Amniotic epithelial cell (primary cell): ENCODE results near the gene SHC1.
A peak's percentile ranks its signal among the peaks of the same experiment; 100 is the strongest.
"Not testable (repeated sequence)": the region's sequence is repeated elsewhere in the genome, so short reads cannot be mapped to it uniquely, and the experiment has no call there.

Experiments
- DNase-seq: peaks from one replicate; pipeline ENCODE4 v3.0.0-alpha.2; 2010; ENCODE audit warnings: low read depth

SHC1 gene

DNA sequence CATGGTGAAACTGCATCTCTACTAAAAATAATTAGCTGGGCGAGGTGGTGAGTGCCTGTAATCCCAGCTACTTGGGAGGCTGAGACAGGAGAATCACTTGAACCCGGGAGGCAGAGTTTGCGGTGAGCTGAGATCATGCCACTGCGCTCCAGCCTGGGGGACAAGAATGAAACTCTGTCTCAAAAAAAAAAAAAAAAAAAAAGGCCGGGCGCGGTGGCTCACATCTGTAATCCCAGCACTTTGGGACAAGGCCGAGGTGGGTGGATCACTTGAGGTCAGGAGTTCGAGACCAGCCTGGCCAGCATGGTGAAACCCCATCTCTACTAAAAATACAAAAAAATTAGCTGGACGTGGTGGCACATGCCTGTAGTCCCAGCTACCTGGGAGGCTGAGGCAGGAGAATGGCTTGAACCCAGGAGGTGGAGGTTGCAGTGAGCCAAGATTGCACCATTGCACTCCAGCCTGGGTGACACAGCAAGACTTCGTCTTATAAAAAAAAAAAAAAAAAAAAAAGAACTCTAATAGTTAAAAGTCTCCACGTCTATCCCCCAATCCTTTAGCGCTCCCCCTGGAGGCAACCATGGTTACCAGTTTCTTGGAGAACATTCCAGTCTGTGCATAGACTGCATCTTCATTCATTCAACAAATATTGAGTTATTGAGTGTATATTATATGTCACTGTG is 24.9 kb upstream of the SHC1 start:
- peak; percentile 86 for DNase-seq

DNA sequence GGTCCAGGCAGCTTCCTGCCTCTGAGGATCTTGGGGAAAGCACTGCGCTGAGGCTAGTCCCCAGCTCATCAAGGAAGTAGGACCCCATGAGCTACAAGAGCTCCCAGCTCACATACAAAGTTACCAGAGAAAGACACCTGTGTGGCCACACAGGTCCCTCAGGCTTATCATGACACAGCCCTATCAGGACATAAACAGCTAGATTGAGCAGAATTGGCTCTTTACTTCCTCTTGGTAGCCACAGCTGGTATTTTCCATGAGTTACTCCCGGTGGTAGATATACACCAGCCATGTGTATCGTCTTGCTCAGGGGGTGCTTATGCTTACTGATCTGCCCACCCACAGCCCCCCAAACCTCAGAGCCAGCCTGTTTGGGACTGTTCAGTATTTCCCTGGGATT is 24.0 kb upstream of the SHC1 start:
- no peak for DNase-seq

DNA sequence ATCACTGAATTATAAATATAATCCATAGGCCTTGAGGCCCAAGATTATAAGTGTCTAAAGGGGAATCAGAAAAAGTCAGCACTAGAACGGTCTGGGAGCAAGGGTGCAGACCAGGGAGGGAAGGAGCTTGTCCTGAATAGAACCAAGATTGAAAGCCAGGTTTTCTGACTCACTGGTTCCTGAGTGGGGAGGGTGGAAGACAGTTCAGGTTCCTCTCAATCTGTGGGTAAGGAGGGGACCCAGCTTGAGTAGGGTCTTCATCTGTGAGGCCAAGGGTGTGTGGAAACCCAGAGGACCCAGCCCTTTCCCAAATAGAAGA is 23.7 kb upstream of the SHC1 start:
- DNase-seq, result no peak

DNA sequence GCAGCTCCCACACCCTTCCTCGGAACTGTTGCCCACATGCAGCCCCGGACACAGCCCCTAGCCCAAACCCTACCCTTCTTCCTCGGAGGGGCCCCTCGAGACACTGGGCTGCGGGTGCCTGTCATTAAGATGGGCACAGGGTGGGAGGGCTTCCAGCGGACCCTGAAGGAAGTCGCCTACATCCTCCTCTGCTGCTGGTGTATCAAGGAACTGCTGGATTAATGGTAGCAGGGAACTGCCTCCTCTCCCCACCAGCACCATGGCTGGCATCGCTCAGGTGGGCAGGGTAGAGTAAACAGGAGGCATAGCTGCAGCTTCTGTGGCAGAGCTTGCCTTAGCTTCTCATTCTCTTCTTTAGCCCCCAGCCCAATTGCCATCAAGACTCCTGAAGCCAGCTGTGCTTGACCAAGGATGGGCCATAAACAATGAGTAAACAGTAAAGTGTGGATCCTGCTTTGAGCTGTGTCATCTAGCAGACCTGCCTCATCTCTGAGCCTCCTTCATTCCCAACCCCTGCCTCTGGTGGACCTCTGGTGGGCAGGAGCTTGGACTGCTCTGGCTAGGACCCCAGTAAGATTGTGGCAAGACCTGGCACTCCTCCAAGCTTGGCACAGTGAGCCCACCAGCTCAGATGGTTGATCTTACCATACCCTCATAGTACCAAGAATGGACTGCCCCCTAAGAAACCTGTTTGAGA is 23.2 kb upstream of the SHC1 start, which contains the start of gene LENEP:
TSS of gene LENEP (plus strand) at position 15 of the 697 bp plus-strand sequence. CDS start at position 37, 22 bp downstream.
- DNase-seq, result no peak

DNA sequence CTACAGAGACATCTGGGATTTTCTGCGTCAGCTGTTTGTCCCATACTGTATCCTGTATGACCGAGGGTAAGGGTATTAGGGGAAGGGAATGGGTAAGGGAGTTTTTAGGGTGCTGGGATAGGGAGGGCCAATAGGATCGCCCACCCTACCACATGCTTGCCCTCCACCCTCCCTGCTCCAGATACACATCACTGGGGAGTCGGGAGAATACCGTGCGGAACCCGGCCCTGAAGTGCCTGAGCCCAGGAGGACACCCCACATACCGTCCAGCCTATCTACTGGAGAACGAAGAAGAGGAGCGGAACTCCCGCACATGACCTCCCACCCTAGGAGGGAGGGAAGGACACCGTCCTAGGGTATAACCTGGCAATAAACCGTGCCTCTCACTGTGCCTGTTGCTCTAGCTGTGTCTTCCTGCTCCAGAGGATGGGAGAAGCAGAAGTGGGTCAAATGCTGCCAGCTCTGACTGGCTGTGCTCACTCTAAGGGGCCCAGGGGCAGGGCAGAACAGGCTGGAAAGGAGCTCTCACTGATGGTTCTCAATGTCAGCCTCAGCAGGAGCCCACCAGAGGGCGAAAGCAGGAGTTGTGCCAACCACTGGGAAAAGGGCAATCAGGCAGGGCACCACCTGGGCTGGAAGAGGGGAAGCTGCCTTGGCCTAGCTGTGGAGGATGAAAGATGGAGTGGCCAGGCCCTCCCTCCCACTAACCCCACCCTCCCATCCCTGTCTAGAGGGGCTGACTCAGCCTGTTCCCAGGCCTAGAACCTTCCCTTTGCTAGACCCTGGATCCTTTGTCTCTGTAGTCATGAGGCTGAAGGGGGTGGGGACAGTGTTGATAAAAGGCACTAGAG is 22.4 kb upstream of the SHC1 start:
- DNase-seq, result peak; percentile 87

DNA sequence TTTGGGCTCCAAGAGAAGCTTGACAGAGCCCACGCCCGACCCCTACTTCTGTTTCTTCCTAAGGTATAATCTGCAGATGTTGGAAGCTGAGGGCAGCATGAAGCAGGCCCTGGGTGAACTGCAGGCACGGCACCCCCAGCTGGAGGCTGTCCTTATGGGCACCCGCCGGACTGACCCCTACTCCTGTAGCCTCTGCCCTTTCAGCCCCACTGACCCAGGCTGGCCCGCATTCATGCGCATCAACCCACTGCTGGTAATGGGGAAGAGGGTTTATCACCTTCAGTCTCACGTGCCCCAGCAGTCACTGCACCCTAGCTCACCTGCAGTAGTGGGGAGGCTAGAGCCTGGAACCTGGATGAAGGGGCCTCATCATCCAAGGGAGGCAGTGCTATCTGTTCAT is 19.7 kb upstream of the SHC1 start:
- DNase-seq, result no peak

DNA sequence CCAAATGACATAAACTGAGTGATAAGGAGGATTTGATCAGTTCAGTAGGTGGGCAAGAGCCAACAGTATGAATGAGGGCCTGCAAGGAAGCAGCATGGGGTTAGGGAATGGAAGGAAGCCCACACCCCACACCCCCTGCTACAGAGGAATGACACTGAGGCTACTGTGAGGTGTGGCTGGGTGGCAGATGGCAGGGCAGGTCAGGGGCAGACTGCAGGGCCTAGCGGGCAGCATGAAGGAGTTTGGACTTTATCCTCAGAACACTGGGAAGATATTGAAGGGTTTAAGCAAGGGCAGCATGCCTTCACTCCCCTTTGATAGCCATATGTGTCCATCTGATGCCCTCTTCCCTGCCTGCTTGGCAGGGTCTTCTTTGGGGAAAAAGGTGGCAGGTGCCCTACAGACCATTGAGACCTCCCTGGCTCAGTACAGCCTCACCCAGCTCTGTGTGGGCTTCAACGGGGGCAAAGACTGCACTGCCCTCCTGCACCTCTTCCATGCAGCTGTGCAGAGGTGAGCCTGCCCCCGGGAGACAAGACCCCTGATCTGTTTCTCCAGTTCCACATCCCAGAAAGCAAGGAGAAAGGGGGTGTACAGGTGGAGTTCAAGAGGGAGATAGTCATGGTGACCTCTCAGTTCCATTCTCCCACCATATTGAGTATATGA is 18.8 kb upstream of the SHC1 start:
- no peak for DNase-seq

DNA sequence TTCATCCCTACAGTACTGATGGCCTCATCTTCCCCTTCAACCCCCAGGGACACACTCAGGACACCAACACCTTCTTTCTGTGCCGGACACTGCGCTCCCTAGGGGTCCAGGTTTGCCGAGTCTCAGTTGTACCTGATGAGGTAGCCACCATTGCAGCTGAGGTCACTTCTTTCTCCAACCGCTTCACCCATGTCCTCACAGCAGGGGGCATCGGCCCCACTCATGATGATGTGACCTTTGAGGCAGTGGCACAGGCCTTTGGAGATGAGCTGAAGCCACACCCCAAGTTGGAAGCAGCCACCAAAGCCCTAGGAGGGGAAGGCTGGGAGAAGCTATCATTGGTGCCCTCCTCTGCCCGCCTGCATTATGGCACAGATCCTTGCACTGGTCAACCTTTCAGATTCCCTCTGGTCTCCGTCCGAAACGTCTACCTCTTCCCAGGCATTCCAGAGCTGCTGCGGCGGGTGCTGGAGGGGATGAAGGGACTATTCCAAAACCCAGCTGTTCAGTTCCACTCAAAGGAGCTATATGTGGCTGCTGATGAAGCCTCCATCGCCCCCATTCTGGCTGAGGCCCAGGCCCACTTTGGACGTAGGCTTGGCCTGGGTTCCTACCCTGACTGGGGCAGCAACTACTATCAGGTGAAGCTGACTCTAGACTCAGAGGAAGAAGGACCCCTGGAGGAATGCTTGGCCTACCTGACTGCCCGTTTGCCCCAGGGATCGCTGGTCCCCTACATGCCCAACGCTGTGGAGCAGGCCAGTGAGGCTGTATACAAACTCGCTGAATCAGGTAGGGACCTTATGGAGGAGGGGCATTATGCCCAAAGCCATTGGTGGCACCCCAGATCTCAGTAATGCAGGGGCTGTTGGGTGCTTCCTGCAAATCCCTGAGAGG is 17.8 kb upstream of the SHC1 start:
- no peak for DNase-seq

DNA sequence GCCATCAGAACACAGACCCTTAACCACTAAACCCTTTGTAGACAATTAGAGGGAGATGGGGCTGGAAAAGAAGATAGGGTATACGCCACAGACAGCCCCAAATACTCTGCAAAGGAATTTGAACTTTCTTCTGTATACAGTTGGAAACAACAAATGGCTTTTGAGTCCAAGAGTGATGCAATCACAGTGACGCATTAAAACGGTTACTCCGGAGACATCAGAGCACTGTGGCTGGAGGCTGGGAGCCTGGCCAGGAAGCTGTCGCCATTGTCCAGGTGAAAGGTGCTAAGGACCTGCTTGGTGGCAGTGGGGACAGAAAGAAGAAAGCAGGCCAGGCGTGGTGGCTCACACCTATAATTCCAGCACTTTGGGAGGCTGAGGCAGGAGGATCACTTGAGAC is 16.8 kb upstream of the SHC1 start:
- peak; percentile 31 for DNase-seq

DNA sequence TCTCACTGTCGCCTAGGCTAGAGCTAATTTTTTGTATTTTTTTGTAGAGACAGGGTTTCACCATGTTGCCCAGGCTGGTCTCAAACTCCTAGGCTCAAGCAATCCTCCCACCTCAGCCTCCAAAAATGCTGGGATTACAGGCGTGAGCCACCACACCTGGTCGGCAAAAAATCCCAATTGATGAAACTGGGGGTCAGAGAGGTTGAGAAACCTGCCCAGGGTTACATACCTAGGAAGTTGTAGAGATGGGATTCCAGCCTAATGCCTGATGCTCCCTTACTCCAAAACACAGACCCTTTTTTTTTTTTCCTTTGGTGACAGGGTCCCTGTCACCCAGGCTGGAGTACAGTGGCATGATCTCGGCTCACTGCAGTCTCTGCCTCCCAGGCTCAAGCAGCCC is 16.2 kb upstream of the SHC1 start:
- DNase-seq, result not testable (repeated sequence)

DNA sequence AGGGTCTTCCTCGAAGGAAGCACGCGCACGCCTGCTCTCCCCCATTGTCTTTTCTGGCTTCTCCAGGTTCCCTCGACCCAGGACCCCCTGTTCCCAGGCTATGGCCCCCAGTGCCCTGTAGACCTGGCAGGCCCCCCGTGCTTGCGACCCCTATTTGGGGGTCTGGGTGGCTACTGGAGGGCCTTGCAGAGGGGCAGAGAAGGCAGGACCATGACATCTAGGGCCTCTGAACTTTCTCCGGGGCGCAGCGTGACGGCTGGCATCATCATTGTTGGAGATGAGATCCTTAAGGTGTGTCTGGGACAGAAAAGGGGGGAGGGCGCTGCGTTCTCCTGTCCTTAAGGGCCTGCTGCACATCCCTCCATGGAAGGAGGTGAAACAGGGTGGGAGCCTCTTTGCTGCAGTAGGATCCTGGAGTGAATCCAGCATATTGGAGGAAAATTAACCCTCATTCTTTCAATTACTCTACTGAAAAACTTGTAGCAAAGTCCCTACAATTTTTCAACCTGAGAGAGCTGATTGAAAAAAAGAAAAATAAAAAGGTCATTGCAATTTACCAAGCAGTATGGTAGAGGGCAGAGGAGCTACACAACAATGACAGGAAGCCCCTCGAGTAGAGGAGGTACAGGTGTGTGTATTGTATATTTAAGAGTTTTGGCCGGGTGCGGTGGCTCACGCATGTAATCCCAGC is 13.4 kb upstream of the SHC1 start:
- DNase-seq, result no peak

DNA sequence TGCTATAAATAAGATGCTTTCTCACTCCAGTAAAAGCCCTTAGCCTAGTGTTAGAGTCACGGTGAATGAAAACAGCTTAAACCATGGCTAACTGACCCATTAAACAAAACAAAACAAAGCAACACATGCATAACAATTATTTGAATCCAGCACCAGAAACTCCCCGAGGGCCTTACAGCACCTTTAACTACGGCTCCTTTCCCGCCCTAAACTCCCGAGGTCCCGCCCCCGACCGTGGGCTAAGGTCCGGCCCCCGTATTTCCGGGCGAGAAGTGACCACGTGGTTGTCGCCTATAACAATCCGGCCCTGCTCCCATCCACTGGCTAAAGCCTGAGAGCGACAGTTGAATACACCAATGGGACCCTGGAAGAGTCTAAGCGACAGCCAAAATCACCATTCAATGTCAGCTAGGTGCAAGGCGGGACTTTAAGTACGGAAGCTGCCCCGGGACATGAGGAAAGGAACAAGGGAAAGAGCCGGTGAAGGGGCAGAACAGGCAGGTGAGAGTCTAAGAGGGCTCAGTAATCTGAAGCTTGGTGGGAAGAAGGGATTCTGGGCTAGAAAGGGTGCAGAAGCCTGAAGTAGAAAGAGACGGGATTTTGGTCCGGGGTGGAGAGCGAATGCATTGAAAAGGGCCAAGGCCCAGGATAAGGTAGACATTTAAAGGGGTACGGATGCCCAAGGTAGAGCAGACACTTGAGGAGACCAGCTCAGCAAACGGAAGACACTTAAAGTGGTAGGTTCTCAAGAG is 12.5 kb upstream of the SHC1 start, which contains the start of gene FLAD1:
TSS of gene FLAD1 (plus strand) at position 448 of the 752 bp plus-strand sequence. CDS start 351 bp downstream, outside the sequence.
- peak; percentile 100 for DNase-seq

DNA sequence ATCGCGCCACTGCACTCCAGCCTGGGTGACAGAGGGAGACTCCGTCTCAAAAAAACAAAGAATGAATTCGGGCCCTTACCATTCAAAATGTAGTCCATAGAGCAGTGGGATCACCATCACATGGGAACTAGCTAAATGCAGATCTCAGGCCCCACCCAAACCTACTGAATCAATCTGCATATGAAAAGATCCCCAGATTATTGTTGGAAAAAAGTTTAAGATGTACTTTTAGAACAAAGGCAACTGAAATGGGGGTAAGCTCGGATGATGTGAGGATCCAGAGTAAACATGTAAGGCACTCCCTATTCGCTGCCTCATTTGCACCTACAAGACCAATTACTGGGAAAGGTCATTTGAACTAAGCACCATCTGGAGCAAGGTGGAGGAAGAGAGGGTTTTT is 11.8 kb upstream of the SHC1 start:
- DNase-seq, result no peak

DNA sequence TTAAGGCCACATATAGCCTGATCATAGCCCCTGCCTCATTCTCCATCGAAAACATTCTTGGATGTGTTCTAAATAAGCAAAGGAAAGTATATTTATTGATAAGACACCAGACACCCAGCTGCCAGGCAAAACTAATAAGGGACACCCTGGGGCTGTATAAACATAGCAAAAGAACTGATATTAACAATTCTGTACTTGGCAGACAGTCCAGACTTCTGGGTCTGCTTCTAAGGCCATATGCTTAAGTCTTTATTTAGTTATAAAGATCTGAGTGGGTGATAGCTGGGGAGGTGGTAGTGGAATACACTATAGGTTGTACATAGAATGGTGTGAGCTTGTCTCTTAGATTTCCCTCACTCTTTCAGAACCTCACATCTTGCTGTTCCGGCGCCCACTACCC is 7.8 kb upstream of the SHC1 start:
- DNase-seq, result no peak

DNA sequence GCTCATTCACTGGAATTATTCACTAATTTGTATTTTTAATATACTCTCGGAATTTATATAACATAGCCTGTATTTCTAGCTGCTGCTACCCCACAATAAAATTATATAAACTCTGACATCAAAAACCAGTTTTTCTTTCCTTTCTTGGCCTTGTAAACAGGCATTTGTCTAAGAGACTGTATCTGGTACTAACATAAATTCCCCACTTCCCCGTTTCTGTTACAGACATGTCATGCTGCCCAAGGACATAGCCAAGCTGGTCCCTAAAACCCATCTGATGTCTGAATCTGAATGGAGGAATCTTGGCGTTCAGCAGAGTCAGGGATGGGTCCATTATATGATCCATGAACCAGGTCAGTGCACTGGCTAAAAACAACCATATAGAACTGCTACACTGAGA is 7.2 kb upstream of the SHC1 start:
- not testable (repeated sequence) for DNase-seq

DNA sequence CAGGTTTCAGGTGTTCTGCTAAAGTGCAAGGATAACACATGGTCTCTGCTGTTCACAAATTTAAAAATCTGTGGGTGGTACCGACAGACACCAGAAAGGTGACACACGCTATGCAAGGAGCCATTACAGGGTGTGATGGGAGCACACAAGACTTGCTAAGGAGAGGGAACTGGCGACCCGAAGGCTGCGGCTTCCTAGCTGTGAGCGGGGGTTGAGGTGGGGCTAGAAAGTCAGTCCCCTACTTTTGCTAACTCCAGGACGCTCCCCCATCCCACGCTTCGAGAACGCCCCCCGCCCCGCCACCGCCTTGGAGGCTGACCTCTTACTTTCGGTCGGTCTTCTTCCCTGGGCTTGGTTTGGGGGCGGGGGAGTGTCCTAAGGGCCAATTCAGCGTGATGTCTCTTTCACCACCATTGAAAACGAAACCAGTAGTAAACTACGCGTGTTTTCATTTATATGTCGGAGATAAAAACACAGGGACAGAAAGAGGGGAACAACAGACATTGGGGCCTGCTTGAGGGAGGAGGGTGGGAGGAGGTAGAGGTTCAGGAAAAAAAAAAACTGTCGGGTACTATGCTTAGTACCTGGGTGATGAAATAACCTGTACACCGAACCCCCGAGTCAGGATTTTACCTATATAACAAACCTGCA is 5.0 kb upstream of the SHC1 start:
- peak; percentile 52 for DNase-seq

DNA sequence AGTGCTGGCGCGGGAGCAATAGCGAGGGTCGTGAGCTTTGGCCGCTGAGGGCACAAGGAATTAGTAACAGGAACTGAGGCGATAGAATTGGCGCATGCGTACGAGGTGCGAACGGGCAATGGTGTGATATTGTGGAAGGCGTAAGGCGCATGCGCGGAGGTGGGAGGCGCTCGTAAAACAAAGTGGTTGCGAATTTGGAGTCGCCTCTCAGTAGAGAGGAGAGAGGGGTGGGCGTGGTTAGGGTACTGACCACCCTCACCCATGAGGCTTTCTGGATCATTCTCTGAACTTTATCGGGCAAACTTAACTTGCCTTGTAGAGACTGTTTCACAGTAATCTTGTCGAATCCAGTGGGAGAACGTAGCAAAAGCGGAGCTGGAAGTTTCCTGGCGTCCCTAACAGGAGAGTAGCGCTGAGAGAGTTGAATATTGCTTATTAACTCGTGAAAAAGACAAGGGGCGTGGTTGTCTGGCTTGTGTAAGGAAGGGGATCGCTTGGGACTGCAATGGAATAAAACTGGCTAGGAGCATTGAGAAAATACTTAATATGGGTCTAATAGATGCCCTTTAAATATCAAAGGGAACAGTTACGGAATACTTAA is 4.4 kb upstream of the SHC1 start:
- DNase-seq, result peak; percentile 84

DNA sequence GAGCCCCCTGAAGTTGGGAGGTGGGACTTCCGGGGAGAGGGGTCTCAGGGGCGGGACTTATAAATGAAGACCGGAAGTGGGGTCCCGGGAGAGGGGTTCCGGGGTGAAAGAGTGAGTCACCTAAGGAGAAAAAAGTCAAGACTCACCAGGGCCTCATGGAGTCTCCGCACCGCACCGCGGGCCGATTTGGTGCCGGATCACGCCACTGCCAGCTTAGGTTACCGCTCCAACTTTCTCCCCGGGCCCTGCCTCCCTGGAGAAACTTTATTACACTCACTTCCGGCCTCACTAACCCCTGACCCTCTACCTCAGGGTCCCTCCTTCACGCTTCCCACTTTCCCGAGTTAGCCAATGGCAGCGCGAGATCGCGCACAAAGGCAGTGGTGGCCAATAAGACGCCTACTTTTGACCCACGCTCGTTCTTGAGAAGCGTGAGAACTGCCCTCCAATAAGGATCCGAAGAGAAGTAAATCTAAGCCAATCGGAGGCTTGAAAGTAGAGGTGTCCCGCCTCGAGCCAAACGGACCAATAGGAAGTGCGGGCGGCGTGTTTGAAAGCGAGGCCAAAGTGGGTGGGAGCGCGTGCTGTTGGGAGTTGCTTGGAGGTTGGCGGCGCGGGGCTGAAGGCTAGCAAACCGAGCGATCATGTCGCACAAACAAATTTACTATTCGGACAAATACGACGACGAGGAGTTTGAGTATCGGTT is 3.7 kb upstream of the SHC1 start, which contains the start of gene CKS1B:
TSS of gene CKS1B (plus strand) at position 580 of the 706 bp plus-strand sequence. CDS start at position 645, 65 bp downstream.
- DNase-seq, result peak; percentile 100
